Measurements from ENCODE around the gene LHX5.

Gene LHX5

GRCh38 chr12:113461666-113462065 lies 10.0 kb downstream of the LHX5 start:
- H3K4me3 ChIP-seq (ENCODE audit: insufficient read depth in 1 of 2, low read depth in 1 of 2, low read length in 2 of 2): no peak overlapping the region
- H2BK15ac ChIP-seq (ENCODE audit: low read depth, poor library complexity, severe bottlenecking): no peak overlapping the region
- H3K27ac ChIP-seq (ENCODE audit: low read length, poor library complexity, severe bottlenecking): no peak overlapping the region
- H3K4ac ChIP-seq (ENCODE audit: low read depth in 1 of 2, low read length in 2 of 2): no peak overlapping the region
- H3K27me3 ChIP-seq (ENCODE audit: control insufficient read depth in 1 of 2, insufficient read depth in 1 of 2, low read length in 2 of 2): peaks cover 80 to 84% of the 10 kb centered on the region in 2 experiments
- H4K8ac ChIP-seq (ENCODE audit: low read length): no peak overlapping the region
- H2AFZ ChIP-seq (ENCODE audit: low read depth, low read length): no peak overlapping the region
- H2AK5ac ChIP-seq (ENCODE audit: low read length, severe bottlenecking): no peak overlapping the region
- no peak overlapping the region for H3K23ac ChIP-seq (ENCODE audit: low read length in 2 of 2)
- H3K9ac ChIP-seq (ENCODE audit: low read length): no peak overlapping the region
- no peak overlapping the region for H3K14ac ChIP-seq (ENCODE audit: low read length in 2 of 2)
- H2BK120ac ChIP-seq (ENCODE audit: low read depth, low read length): no peak overlapping the region
- no peak overlapping the region for H2BK12ac ChIP-seq (ENCODE audit: low read length in 2 of 2)
- H3K4me1 ChIP-seq (ENCODE audit: control insufficient read depth, insufficient read depth, low read depth, low read length): peaks cover 28% of the 10 kb centered on the region
- no peak overlapping the region for H4K91ac ChIP-seq (ENCODE audit: low read length)
- no peaks in the 10 kb centered on the region for H3K9me3 ChIP-seq (ENCODE audit: control insufficient read depth, low read length)
- H3K36me3 ChIP-seq (ENCODE audit: control insufficient read depth in 1 of 2, insufficient read depth in 2 of 2, low read depth in 1 of 2, low read length in 2 of 2): no peaks in the 10 kb centered on the region
- 7% methylated on average over 3 of the region's 5 CpGs for WGBS
- no peaks in the 10 kb centered on the region for H3K79me1 ChIP-seq (replicated peaks; ENCODE audit: low read length, poor library complexity, severe bottlenecking)
- peak; percentile 25 for DNase-seq
- H3K4me2 ChIP-seq (ENCODE audit: low read length, poor library complexity, severe bottlenecking): no peak overlapping the region
- no peak overlapping the region for H2BK5ac ChIP-seq (ENCODE audit: low read depth, low read length, poor library complexity, severe bottlenecking)
- no peak overlapping the region for H3K18ac ChIP-seq (ENCODE audit: low read depth in 1 of 2, low read length in 2 of 2)

GRCh38 chr12:113459981-113460380 lies 11.7 kb downstream of the LHX5 start:
- Histone ChIP-seq H3K4me3 (ENCODE audit: insufficient read depth in 1 of 2, low read depth in 1 of 2, low read length in 2 of 2) (no peak overlapping the region), H2BK5ac (ENCODE audit: low read depth, low read length, poor library complexity, severe bottlenecking) (no peak overlapping the region), H3K4ac (ENCODE audit: low read depth in 1 of 2, low read length in 2 of 2) (no peak overlapping the region), H3K79me1 (replicated peaks; ENCODE audit: low read length, poor library complexity, severe bottlenecking) (no peaks in the 10 kb centered on the region), H3K4me2 (ENCODE audit: low read length, poor library complexity, severe bottlenecking) (no peak overlapping the region), H3K4me1 (ENCODE audit: control insufficient read depth, insufficient read depth, low read depth, low read length) (peaks cover 21% of the 10 kb centered on the region), H3K9ac (ENCODE audit: low read length) (no peak overlapping the region), H3K14ac (ENCODE audit: low read length in 2 of 2) (no peak overlapping the region), H2AFZ (ENCODE audit: low read depth, low read length) (no peak overlapping the region), H4K8ac (ENCODE audit: low read length) (no peak overlapping the region), H3K23ac (ENCODE audit: low read length in 2 of 2) (no peak overlapping the region), H2BK120ac (ENCODE audit: low read depth, low read length) (no peak overlapping the region), H2BK12ac (ENCODE audit: low read length in 2 of 2) (no peak overlapping the region), H3K18ac (ENCODE audit: low read depth in 1 of 2, low read length in 2 of 2) (no peak overlapping the region), H3K36me3 (ENCODE audit: control insufficient read depth in 1 of 2, insufficient read depth in 2 of 2, low read depth in 1 of 2, low read length in 2 of 2) (no peaks in the 10 kb centered on the region), H3K9me3 (ENCODE audit: control insufficient read depth, low read length) (no peaks in the 10 kb centered on the region), H2BK15ac (ENCODE audit: low read depth, poor library complexity, severe bottlenecking) (no peak overlapping the region), H3K27ac (ENCODE audit: low read length, poor library complexity, severe bottlenecking) (no peak overlapping the region), H4K91ac (ENCODE audit: low read length) (no peak overlapping the region), H2AK5ac (ENCODE audit: low read length, severe bottlenecking) (no peak overlapping the region), H3K27me3 (ENCODE audit: control insufficient read depth in 1 of 2, insufficient read depth in 1 of 2, low read length in 2 of 2) (peaks cover 71 to 74% of the 10 kb centered on the region in 2 experiments)
- no peak for DNase-seq
- WGBS: 28% methylated on average over 2 of the region's 4 CpGs

DNA sequence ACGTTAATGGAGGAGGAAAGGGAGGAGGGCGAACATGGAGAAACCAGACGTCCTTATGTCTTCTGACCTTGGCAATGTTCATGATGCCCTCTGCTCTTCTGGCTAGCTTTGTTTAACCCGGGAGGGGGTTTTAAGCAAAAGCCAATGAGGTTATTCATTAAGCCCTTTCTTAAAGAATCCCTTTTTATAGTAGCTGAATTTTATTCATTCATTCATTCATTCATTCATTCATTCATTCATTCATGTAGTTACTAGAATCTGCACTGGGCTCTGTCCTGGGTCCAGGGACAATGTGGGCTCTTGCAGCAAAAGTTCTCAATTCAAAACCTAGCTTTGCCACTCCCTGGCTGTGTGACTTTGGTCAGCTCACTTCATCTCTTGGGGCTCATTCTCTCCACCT lies 14.0 kb downstream of the LHX5 start:
- 76% methylated on average over 4 of the region's 4 CpGs for WGBS

DNA sequence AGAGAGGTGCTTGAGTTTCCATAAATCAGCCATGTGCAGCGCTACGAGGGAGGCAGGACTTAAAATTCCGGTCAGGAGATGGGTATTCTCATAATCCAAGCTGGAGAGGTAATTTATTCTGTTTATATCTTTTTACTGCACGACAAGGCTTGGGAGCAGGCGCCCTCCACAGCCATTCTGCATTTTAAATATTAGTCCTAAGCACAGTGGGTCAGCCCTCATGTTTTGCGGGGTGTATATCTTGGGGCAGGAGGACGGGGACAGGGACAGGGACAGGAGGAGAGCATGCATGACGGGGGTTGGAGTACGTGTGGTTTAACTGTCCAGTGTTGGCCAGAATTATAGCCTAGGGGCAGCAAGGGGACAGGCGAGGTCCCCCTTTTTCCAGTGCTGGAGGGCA lies 14.5 kb downstream of the LHX5 start:
- 68% methylated on average over 10 of the region's 10 CpGs for WGBS
- Histone ChIP-seq H3K79me1 (replicated peaks; ENCODE audit: low read length, poor library complexity, severe bottlenecking) (no peaks in the 10 kb centered on the region), H3K27me3 (ENCODE audit: control insufficient read depth in 1 of 2, insufficient read depth in 1 of 2, low read length in 2 of 2) (peaks cover 48 to 71% of the 10 kb centered on the region in 2 experiments), H2AK5ac (ENCODE audit: low read length, severe bottlenecking) (no peak overlapping the region), H2BK15ac (ENCODE audit: low read depth, poor library complexity, severe bottlenecking) (no peak overlapping the region), H2BK5ac (ENCODE audit: low read depth, low read length, poor library complexity, severe bottlenecking) (no peak overlapping the region), H2BK12ac (ENCODE audit: low read length in 2 of 2) (no peak overlapping the region), H2AFZ (ENCODE audit: low read depth, low read length) (no peak overlapping the region), H3K36me3 (ENCODE audit: control insufficient read depth in 1 of 2, insufficient read depth in 2 of 2, low read depth in 1 of 2, low read length in 2 of 2) (no peaks in the 10 kb centered on the region), H3K4ac (ENCODE audit: low read depth in 1 of 2, low read length in 2 of 2) (no peak overlapping the region), H3K14ac (ENCODE audit: low read length in 2 of 2) (peak overlapping the region in 1 of 2 experiments; percentile 32), H3K9me3 (ENCODE audit: control insufficient read depth, low read length) (no peaks in the 10 kb centered on the region), H3K4me2 (ENCODE audit: low read length, poor library complexity, severe bottlenecking) (no peak overlapping the region), H4K91ac (ENCODE audit: low read length) (no peak overlapping the region), H3K27ac (ENCODE audit: low read length, poor library complexity, severe bottlenecking) (no peak overlapping the region), H2BK120ac (ENCODE audit: low read depth, low read length) (no peak overlapping the region), H3K4me1 (ENCODE audit: control insufficient read depth, insufficient read depth, low read depth, low read length) (peaks cover under 1% of the 10 kb centered on the region), H3K18ac (ENCODE audit: low read depth in 1 of 2, low read length in 2 of 2) (no peak overlapping the region), H3K23ac (ENCODE audit: low read length in 2 of 2) (no peak overlapping the region), H3K9ac (ENCODE audit: low read length) (no peak overlapping the region), H3K4me3 (ENCODE audit: insufficient read depth in 1 of 2, low read depth in 1 of 2, low read length in 2 of 2) (no peak overlapping the region), H4K8ac (ENCODE audit: low read length) (no peak overlapping the region)
- DNase-seq: no peak

More for the DNA sequence above, 14.0 kb downstream of the LHX5 start:
- H2AFZ ChIP-seq (ENCODE audit: low read depth, low read length): no peak overlapping the region
- H2BK5ac ChIP-seq (ENCODE audit: low read depth, low read length, poor library complexity, severe bottlenecking): no peak overlapping the region
- no peak overlapping the region for H3K23ac ChIP-seq (ENCODE audit: low read length in 2 of 2)
- no peak overlapping the region for H4K91ac ChIP-seq (ENCODE audit: low read length)
- DNase-seq: no peak
- H3K18ac ChIP-seq (ENCODE audit: low read depth in 1 of 2, low read length in 2 of 2): no peak overlapping the region
- no peak overlapping the region for H2BK120ac ChIP-seq (ENCODE audit: low read depth, low read length)
- H2AK5ac ChIP-seq (ENCODE audit: low read length, severe bottlenecking): no peak overlapping the region
- no peak overlapping the region for H3K27ac ChIP-seq (ENCODE audit: low read length, poor library complexity, severe bottlenecking)
- no peak overlapping the region for H3K9ac ChIP-seq (ENCODE audit: low read length)
- H3K4me3 ChIP-seq (ENCODE audit: insufficient read depth in 1 of 2, low read depth in 1 of 2, low read length in 2 of 2): no peak overlapping the region
- H4K8ac ChIP-seq (ENCODE audit: low read length): no peak overlapping the region
- H3K14ac ChIP-seq (ENCODE audit: low read length in 2 of 2): no peak overlapping the region
- no peak overlapping the region for H3K4ac ChIP-seq (ENCODE audit: low read depth in 1 of 2, low read length in 2 of 2)
- H3K27me3 ChIP-seq (ENCODE audit: control insufficient read depth in 1 of 2, insufficient read depth in 1 of 2, low read length in 2 of 2): peaks cover 53 to 66% of the 10 kb centered on the region in 2 experiments
- peaks cover 2% of the 10 kb centered on the region for H3K4me1 ChIP-seq (ENCODE audit: control insufficient read depth, insufficient read depth, low read depth, low read length)
- no peaks in the 10 kb centered on the region for H3K79me1 ChIP-seq (replicated peaks; ENCODE audit: low read length, poor library complexity, severe bottlenecking)
- no peak overlapping the region for H2BK15ac ChIP-seq (ENCODE audit: low read depth, poor library complexity, severe bottlenecking)
- no peaks in the 10 kb centered on the region for H3K36me3 ChIP-seq (ENCODE audit: control insufficient read depth in 1 of 2, insufficient read depth in 2 of 2, low read depth in 1 of 2, low read length in 2 of 2)
- no peak overlapping the region for H2BK12ac ChIP-seq (ENCODE audit: low read length in 2 of 2)
- H3K9me3 ChIP-seq (ENCODE audit: control insufficient read depth, low read length): no peaks in the 10 kb centered on the region
- H3K4me2 ChIP-seq (ENCODE audit: low read length, poor library complexity, severe bottlenecking): no peak overlapping the region

All from mesenchymal stem cell (in vitro differentiated cells and primary cell).